D721Med (cell line): ENCODE data around the gene NPR2.

ENCODE experiments used
- DNase-seq: peaks from one replicate; pipeline ENCODE4 v3.0.0; 2011; ENCODE audit warnings: low spot score; ENCODE audit not compliant: insufficient read length
- FAIRE-seq: peaks from 2 replicates; lab custom pipeline; 2011; peaks lifted over from hg19 to GRCh38; lab: Jason Lieb, UNC
- TF ChIP-seq, protein P1 (sequence below): IDR thresholded peaks from 2 replicates; pipeline ENCODE4 v1.5.1; 2012; ENCODE audit warnings: mild to moderate bottlenecking, control low read depth; ENCODE audit not compliant: insufficient read depth; ENCODE audit errors: missing control alignments

The NPR2 gene

DNA sequence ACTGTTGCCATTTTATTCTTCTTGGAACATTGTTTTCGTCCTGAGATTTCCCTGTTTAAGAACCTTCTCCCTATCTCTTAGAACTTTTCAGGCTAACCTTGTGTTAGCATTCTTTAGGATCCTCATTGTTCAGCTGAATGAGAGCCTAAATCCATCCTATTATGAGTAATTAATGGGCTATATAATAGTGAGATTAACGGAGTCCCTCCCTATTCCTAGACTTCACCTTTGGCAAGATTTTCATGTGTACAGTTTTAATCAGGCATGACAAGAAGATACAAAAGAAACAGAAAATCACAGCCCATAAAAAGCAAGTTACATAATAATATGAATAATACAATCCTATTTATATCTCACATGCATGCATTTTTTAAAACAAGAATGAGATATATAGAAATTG lies 28.2 kb upstream of the NPR2 start:
- FAIRE-seq (no peak), DNase-seq (no peak)
- TF ChIP-seq, protein P1, sequence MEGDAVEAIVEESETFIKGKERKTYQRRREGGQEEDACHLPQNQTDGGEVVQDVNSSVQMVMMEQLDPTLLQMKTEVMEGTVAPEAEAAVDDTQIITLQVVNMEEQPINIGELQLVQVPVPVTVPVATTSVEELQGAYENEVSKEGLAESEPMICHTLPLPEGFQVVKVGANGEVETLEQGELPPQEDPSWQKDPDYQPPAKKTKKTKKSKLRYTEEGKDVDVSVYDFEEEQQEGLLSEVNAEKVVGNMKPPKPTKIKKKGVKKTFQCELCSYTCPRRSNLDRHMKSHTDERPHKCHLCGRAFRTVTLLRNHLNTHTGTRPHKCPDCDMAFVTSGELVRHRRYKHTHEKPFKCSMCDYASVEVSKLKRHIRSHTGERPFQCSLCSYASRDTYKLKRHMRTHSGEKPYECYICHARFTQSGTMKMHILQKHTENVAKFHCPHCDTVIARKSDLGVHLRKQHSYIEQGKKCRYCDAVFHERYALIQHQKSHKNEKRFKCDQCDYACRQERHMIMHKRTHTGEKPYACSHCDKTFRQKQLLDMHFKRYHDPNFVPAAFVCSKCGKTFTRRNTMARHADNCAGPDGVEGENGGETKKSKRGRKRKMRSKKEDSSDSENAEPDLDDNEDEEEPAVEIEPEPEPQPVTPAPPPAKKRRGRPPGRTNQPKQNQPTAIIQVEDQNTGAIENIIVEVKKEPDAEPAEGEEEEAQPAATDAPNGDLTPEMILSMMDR = no peak

DNA sequence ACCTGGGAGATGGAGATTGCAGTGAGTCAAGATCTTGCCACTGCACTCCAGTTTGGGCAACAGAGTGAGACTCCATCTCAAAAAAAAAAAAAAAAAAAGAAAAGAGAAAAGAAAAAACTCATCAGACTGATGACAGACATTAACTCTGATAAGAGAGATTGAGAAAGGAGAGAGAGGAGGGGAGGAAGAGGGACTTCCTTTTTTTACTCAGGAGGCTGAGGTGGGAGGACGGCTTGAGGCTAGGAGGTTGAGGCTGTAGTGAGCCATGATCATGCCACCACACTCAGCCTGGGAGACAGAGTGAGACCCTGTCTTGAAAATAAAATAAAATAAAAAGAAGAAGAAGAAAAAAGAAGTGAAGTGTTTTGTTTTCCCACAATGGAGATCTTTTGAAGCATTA lies 27.6 kb upstream of the NPR2 start:
- TF ChIP-seq, protein P1 = no peak
- no peak for FAIRE-seq
- no peak for DNase-seq

DNA sequence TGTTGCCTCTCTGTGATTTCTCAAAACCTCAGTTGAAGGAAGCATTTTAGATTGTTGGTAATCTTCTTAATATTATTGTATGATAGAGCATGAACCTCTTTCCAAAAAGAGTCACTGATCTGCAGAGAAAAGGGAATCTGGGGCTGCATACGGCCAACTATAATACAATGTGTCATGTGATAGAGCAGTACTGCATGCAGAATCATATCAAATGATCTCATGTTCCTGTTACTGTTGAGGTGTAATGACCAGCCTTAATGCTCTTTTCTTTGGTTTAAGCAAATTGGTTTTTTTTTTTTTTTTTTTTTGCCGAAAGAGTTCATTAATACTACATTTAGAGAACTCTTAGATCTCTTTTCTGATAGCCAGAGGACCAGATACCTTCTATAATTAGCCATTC lies 24.4 kb upstream of the NPR2 start:
- FAIRE-seq (no peak), DNase-seq (no peak)
- TF ChIP-seq, protein P1 = no peak

DNA sequence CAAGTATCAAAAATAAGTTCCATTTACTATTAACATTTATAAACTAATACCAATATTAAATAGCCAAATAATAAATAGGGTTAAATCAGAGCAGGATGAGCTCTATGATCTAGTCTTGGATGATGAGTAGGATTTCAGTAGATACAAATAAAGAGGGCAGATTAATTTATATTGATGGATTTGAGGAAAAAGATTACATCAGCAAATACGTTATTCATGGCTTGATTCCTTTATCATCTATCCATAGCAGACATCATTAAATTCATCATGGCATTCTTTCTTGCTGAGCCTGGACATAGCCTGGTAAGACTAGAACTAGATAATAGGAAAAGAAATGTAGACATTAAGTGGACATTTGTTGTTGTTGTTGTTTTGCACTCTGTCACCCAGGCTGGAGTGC lies 23.9 kb upstream of the NPR2 start:
- no peak for FAIRE-seq
- TF ChIP-seq, protein P1 = no peak
- DNase-seq = no peak

DNA sequence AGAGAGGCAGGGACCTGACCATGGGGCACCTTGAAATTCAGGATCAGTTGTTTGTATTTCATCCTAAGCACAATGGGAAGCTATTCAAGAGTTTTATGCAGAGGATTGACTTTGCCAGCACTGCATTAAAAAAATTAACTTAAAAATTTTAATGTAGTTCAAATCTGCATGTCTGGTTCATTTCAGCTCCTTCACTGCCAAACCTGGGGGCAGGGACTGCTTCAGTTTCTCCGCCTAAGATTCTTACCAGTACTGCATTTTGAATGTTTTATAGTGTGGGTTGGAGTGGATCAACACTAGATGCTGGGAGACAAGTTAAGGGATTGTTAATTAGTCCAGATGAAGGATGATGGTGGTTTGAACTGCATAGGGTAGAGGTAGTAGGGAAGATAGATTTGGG lies 21.6 kb upstream of the NPR2 start:
- FAIRE-seq (no peak), DNase-seq (no peak)
- TF ChIP-seq, protein P1 = no peak

DNA sequence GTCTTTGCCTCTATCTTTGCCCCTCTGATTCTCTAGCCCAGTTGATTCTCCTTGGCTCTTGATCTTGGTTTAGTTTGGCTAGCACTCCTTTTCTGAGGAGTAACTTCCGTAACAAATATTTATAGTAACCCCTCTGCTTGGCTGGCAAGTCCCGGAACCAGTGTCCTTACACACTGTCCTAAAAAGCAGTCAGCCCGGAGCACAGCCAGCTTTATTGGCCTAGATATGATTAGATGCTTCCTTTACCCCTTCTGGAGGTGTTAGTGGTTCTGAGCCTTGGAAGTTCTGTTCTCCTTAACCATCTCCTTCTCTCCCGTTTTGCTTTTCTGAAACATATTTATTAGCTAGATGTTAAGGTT lies 20.3 kb upstream of the NPR2 start:
- DNase-seq (no peak), FAIRE-seq (no peak)
- TF ChIP-seq, protein P1 = no peak

DNA sequence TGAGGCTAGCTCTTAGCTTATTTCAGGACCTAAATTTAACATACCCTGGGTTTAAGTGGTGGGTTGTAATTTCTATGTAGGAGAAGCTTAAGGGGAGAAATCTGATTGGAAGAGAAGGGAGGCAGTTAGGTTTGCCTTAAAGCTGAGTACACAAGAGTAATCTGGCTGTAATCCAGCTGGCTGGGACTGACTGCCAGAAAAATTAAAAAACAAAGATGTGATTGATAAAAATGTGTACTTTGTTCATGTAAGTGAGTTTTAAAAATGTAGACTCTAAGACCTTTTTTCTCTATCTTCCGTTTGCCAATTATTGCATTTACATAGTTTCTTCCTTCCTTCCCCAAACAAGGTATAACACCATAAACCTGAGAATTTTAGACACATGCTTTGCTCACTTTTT lies 19.9 kb upstream of the NPR2 start:
- TF ChIP-seq, protein P1 = no peak

More for the DNA sequence above, 19.9 kb upstream of the NPR2 start:
- DNase-seq (no peak), FAIRE-seq (no peak)
